GM18507 (cell line): ENCODE results near the gene CNPY4.

Source experiments
- DNase-seq: peaks from one replicate; pipeline ENCODE4 v3.0.0; 2011; ENCODE audit warnings: low read depth; ENCODE audit not compliant: insufficient read length; ENCODE audit errors: extremely low spot score
- FAIRE-seq: peaks from 2 replicates; lab custom pipeline; 2011; peaks lifted over from hg19 to GRCh38; lab: Jason Lieb, UNC

The CNPY4 gene

GRCh38 chr7:100119072-100119969 is at the start of gene CNPY4, which contains the start of gene TAF6:
Gene CNPY4 (plus strand): TSS chr7:100119634. CDS start chr7:100119745, 111 bp downstream.
Gene TAF6 (minus strand): TSS chr7:100119358. CDS start chr7:100114209, 5,149 bp downstream.
- FAIRE-seq, result peak; percentile 87

DNA sequence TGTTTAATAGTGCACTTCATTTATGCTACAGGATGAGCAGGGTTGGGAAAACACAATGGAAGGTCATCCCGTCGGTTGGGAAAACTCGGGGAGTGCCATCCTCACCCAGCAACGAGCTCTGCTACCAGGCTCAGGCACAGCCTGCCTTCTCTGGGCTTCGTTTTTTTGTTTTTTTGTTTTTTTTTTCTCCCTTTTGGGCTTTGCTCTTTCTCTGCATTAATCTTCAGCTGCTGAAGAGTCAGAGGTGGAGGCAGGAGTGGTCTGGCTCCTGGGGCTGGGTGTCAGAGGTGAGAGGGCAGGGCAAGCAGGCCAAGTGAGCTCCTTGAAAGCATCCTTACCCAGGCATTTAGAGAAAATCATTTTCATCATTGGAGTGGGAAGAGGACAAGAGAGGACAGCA is 49.4 kb upstream of the CNPY4 start:
- no peak for FAIRE-seq
- no peak for DNase-seq

More at GRCh38 chr7:100119072-100119969, at the start of gene CNPY4, which contains the start of gene TAF6:
- peak; percentile 98 for DNase-seq

DNA sequence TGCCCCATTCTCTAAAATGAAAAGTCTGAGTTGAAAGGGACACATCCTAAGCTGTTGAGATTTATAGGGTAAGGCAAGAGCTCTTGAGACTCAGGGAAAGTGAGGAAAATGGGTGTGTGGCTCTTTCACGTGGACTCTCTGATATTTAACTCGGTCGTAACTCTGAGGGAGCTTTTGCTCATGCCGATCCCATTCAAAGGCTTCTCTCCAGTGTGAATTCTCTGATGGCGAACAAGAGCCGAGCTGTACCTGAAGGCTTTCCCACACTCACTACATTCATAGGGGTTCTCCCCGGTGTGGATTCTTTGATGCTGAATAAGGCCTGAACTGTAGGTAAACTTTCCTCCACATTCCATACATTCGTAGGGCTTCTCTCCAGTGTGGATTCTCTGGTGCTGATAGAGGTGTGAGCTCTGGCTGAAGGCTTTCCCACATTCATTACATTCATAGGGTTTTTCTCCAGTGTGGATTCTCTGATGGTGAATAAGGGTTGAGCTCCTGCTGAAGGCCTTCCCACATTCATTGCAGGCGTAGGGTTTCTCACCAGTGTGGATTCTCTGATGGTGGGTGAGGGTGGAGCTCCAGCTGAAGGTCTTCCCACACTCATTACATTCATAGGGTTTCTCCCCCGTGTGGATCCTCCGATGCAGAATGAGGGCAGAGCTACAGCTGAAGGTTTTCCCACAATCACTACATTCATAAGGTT is 48.3 kb upstream of the CNPY4 start:
- DNase-seq (no peak), FAIRE-seq (no peak)

- DNase-seq (no peak), FAIRE-seq (no peak)
Measured at GRCh38 chr7:100072462-100072861, 47.0 kb upstream of the CNPY4 start.

- no peak for FAIRE-seq
- DNase-seq, result no peak
Measured at GRCh38 chr7:100074841-100075240, 44.6 kb upstream of the CNPY4 start.

GRCh38 chr7:100075418-100075817 is 44.0 kb upstream of the CNPY4 start:
- no peak for FAIRE-seq
- DNase-seq, result no peak

DNA sequence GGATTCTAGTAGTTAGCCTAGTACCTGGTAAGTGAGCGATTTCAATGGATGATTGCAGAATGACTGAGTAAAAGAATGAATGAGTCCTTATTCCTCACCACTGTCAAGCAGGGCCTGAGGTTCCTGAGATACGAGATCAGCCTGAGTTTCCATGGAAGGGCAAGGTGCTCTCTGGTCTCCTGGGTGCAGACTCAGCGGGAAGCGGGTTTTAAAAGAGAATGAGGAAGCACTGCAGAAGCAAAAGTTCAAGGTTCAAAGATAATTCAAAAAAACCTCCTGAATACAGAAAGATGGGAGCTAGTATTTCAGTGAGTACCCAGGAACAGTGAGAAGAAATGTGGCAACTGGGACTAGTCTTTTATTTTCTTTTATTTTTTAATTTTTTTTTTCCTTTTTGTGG is 42.2 kb upstream of the CNPY4 start:
- DNase-seq (no peak), FAIRE-seq (no peak)

- no peak for DNase-seq
- FAIRE-seq, result no peak
Measured at GRCh38 chr7:100079024-100079560, 40.3 kb upstream of the CNPY4 start.

GRCh38 chr7:100080907-100081534 is 38.4 kb upstream of the CNPY4 start:
- FAIRE-seq, result peak; percentile 5

DNA sequence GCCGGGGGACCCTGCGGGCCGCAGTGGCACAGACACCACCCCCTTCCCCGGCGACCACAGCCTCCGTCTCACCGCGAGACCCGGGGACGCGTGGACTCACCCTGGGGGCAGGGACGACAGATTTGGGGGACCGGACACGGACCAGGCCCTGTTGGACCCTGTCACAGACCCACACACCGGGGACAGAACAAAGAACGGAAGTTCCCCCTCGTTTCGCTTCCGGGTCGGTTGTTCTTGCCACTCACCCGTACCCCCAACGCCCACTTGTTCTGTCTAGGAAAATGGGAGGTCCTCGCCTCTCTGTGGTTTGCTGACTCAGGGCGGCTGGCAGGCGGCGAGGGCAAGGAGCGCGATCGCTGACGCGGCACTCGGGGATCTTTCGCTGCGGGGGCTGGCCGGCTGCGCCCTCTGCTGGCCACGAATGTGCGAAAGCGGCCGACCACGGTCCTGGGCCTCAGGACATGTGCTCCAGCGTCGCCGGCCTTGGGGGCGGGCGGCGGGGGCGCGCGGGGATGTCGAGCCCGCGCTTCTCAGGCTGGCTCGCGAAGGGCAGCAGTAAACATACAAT is 37.8 kb upstream of the CNPY4 start, which contains the start of gene ZNF3:
Gene ZNF3 (minus strand): TSS at position 189 of the 568 bp plus-strand sequence. CDS start 4,366 bp downstream, outside the sequence.
- FAIRE-seq (peak; percentile 99), DNase-seq (peak; percentile 85)

More at GRCh38 chr7:100080907-100081534, 38.4 kb upstream of the CNPY4 start:
- DNase-seq, result no peak

GRCh38 chr7:100082978-100083377 is 36.5 kb upstream of the CNPY4 start:
- DNase-seq, result no peak
- FAIRE-seq, result no peak

- DNase-seq, result no peak
- no peak for FAIRE-seq
Measured at GRCh38 chr7:100085515-100085914, 33.9 kb upstream of the CNPY4 start.

DNA sequence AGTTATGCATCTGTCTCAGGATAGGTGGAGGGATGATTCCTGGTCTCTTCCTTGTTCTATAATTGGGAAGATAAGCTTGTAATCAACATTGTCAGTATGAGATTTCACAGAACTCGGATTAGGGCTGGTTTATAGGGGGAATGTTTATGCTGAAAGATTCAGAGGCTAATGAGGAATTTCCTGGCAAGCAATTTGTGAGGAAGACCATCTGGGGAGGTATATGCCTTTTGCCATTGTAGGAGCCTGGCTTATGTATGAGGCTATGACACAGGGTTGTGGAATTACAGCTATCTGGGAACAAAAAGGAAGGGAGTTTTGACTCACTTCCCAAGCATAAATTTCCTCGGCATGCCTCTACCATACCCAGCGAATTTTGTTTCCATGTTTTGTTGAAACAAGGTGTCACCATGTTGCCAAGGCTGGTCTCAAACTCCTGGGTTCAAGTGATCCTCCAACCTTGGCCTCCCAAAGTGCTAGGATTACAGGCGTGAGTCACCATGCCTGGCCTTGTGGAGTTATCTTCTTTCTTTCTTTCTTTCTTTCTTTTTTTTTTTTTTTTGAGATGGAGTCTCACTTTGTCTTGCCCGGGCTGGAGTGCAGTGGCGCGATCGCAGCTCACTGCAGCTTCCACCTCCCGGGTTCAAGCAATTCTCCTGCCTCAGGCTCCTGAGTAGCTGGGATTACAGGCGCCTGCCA is 32.2 kb upstream of the CNPY4 start:
- no peak for DNase-seq
- no peak for FAIRE-seq

DNA sequence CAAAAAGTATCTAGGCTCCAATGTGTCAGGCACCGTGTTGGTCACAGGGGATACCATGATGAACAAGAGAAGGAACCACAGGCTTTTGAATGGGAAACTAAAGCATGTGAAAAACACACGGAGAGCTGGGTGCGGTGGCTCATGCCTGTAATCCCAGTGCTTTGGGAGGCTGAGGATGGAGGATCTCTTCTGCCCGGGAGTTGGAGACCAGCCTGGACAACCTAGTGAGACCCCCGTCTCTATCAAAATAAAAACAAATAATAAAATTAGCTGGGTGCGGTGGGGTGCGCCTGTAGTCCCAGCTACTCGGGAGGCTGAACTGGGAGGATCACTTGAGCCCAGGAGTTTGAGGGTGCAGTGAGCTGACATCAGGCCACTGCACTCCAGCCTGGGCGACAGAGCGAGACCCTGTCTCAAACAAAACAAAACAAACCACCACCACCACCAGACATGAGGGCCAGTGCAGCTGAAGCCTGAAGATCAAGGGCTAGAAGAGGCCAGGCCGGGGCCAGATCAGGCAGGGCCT is 31.3 kb upstream of the CNPY4 start:
- FAIRE-seq (no peak), DNase-seq (no peak)

DNA sequence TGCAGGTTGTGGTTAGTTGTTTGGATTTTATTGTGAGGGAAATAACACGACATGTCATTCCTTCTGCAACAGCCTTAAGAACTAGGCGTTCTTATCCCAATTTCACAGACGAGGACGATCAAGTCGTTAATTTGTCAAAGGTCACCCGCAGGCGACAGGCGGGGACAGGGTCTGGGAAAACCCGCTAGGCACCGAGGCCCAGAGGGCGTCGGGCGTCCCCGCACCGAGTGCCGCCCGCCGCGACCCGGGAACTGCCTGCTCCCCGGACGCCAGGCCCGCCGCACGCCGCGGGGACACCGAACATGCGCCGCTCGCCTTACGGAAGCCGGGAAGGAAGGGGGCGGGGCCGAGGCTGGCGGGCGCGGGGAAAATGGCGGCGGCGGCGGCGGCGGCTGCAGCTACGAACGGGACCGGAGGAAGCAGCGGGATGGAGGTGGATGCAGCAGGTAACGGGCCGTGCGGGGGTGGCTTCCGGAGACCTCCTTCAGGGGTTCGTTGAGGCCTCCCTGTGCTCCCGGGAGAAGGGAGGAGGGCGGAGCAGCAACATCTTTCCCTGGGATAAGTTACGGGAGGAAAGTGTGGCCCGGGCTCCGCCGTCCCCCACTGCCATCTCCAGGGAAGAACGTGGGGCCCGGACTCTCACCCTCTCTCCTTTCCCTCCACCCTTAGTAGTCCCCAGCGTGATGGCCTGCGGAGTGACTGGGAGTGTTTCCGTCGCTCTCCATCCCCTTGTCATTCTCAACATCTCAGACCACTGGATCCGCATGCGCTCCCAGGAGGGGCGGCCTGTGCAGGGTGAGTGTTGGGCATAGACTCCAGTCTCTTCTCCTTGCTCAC is 30.6 kb upstream of the CNPY4 start, which contains the start of gene COPS6:
Gene COPS6 (plus strand): TSS at position 349 of the 837 bp plus-strand sequence. CDS start 22 bp downstream, at position 371.
- DNase-seq (peak; percentile 74), FAIRE-seq (peak; percentile 70)

GRCh38 chr7:100089458-100090196 is 29.8 kb upstream of the CNPY4 start:
- FAIRE-seq (no peak), DNase-seq (no peak)
